IPS-15b (cell line): ENCODE measurements around the gene KRTAP25-1.

Source experiments
- H3K27me3 ChIP-seq: one replicate; pipeline ENCODE4 v1.6.1; 2013; ENCODE audit warnings: low read length; ENCODE audit not compliant: control insufficient read depth, insufficient read depth
- H3K36me3 ChIP-seq: one replicate; pipeline ENCODE4 v1.6.1; 2013; ENCODE audit warnings: low read length; ENCODE audit not compliant: control insufficient read depth, insufficient read depth
- H3K4me1 ChIP-seq: one replicate; pipeline ENCODE4 v1.6.1; 2013; ENCODE audit warnings: mild to moderate bottlenecking, low read length; ENCODE audit not compliant: control insufficient read depth, insufficient read depth
- H3K4me3 ChIP-seq: one replicate; pipeline ENCODE4 v1.5.1; 2013; ENCODE audit warnings: low read depth, low read length
- H3K9ac ChIP-seq: one replicate; pipeline ENCODE4 v1.6.1; 2013; ENCODE audit warnings: low read depth, mild to moderate bottlenecking, low read length
- H3K9me3 ChIP-seq: one replicate; pipeline ENCODE4 v1.6.1; 2013; ENCODE audit warnings: mild to moderate bottlenecking, low read length; ENCODE audit not compliant: control insufficient read depth, insufficient read depth

KRTAP25-1 gene

GRCh38 chr21:30289215-30289614 is at the start of gene KRTAP25-1:
Gene KRTAP25-1, minus strand, starts transcription at chr21:30289514. Its CDS starts 24 bp downstream, at chr21:30289490.
- Histone ChIP-seq H3K4me3 (no peak within 1 kb of the TSS), H3K27me3 (no peaks in the 10 kb centered on the region), H3K9ac (no peak within 1 kb of the TSS), H3K4me1 (no peaks in the 10 kb centered on the region), H3K9me3 (no peaks in the 10 kb centered on the region), H3K36me3 (no peaks in the 10 kb centered on the region)

GRCh38 chr21:30338717-30339116 is 49.4 kb upstream of the KRTAP25-1 start:
- Histone ChIP-seq H3K4me1 (no peaks in the 10 kb centered on the region), H3K9me3 (no peaks in the 10 kb centered on the region)

GRCh38 chr21:30337772-30338171 is 48.5 kb upstream of the KRTAP25-1 start:
- Histone ChIP-seq H3K4me1 (no peaks in the 10 kb centered on the region), H3K4me3 (no peak overlapping the region), H3K9me3 (no peaks in the 10 kb centered on the region), H3K9ac (no peak overlapping the region), H3K36me3 (no peaks in the 10 kb centered on the region), H3K27me3 (no peaks in the 10 kb centered on the region)

More at GRCh38 chr21:30338717-30339116, 49.4 kb upstream of the KRTAP25-1 start:
- no peak overlapping the region for H3K4me3 ChIP-seq
- no peaks in the 10 kb centered on the region for H3K27me3 ChIP-seq
- H3K9ac ChIP-seq: no peak overlapping the region
- no peaks in the 10 kb centered on the region for H3K36me3 ChIP-seq

- H3K4me1 ChIP-seq: no peaks in the 10 kb centered on the region
- H3K27me3 ChIP-seq: no peaks in the 10 kb centered on the region
- H3K36me3 ChIP-seq: no peaks in the 10 kb centered on the region
- no peak within 1 kb of the TSS for H3K4me3 ChIP-seq
- no peaks in the 10 kb centered on the region for H3K9me3 ChIP-seq
- H3K9ac ChIP-seq: no peak within 1 kb of the TSS
These were observed 48.0 kb upstream of the KRTAP25-1 start, which contains the start of gene KRTAP27-1 for GRCh38 chr21:30337276-30337744. Gene KRTAP27-1, minus strand, starts transcription at chr21:30337694. Its CDS starts 26 bp downstream, at chr21:30337668.

GRCh38 chr21:30336596-30336995 is 47.3 kb upstream of the KRTAP25-1 start:
- Histone ChIP-seq H3K4me1 (no peaks in the 10 kb centered on the region), H3K4me3 (no peak overlapping the region), H3K9me3 (no peaks in the 10 kb centered on the region), H3K27me3 (no peaks in the 10 kb centered on the region), H3K36me3 (no peaks in the 10 kb centered on the region), H3K9ac (no peak overlapping the region)

GRCh38 chr21:30333736-30334135 is 44.4 kb upstream of the KRTAP25-1 start:
- no peaks in the 10 kb centered on the region for H3K36me3 ChIP-seq
- no peak overlapping the region for H3K9ac ChIP-seq
- no peaks in the 10 kb centered on the region for H3K27me3 ChIP-seq

GRCh38 chr21:30332681-30333080 is 43.4 kb upstream of the KRTAP25-1 start:
- H3K36me3 ChIP-seq: no peaks in the 10 kb centered on the region
- no peak overlapping the region for H3K4me3 ChIP-seq
- no peak overlapping the region for H3K9ac ChIP-seq
- no peaks in the 10 kb centered on the region for H3K9me3 ChIP-seq
- H3K4me1 ChIP-seq: no peaks in the 10 kb centered on the region
- no peaks in the 10 kb centered on the region for H3K27me3 ChIP-seq

More at GRCh38 chr21:30333736-30334135, 44.4 kb upstream of the KRTAP25-1 start:
- Histone ChIP-seq H3K4me3 (no peak overlapping the region), H3K9me3 (no peaks in the 10 kb centered on the region), H3K4me1 (no peaks in the 10 kb centered on the region)

GRCh38 chr21:30329203-30329875 is 40.0 kb upstream of the KRTAP25-1 start:
- no peaks in the 10 kb centered on the region for H3K36me3 ChIP-seq
- no peaks in the 10 kb centered on the region for H3K9me3 ChIP-seq
- H3K9ac ChIP-seq: no peak overlapping the region

GRCh38 chr21:30326390-30326789 is 37.1 kb upstream of the KRTAP25-1 start:
- H3K4me3 ChIP-seq: no peak overlapping the region
- no peaks in the 10 kb centered on the region for H3K36me3 ChIP-seq
- H3K4me1 ChIP-seq: no peaks in the 10 kb centered on the region
- no peaks in the 10 kb centered on the region for H3K27me3 ChIP-seq
- no peak overlapping the region for H3K9ac ChIP-seq
- no peaks in the 10 kb centered on the region for H3K9me3 ChIP-seq

More at GRCh38 chr21:30329203-30329875, 40.0 kb upstream of the KRTAP25-1 start:
- H3K27me3 ChIP-seq: no peaks in the 10 kb centered on the region
- H3K4me3 ChIP-seq: no peak overlapping the region
- no peaks in the 10 kb centered on the region for H3K4me1 ChIP-seq

- Histone ChIP-seq H3K4me1 (no peaks in the 10 kb centered on the region), H3K9ac (no peak within 1 kb of the TSS), H3K9me3 (no peaks in the 10 kb centered on the region), H3K27me3 (no peaks in the 10 kb centered on the region), H3K4me3 (no peak within 1 kb of the TSS), H3K36me3 (no peaks in the 10 kb centered on the region)
These were observed 30.9 kb upstream of the KRTAP25-1 start, which contains the start of gene KRTAP26-1 for GRCh38 chr21:30320215-30320614. Gene KRTAP26-1, minus strand, starts transcription at chr21:30320315. Its CDS starts 280 bp downstream, at chr21:30320035.

GRCh38 chr21:30315701-30316100 is 26.4 kb upstream of the KRTAP25-1 start:
- Histone ChIP-seq H3K4me1 (no peaks in the 10 kb centered on the region), H3K4me3 (no peak overlapping the region), H3K9me3 (no peaks in the 10 kb centered on the region), H3K27me3 (no peaks in the 10 kb centered on the region), H3K9ac (no peak overlapping the region), H3K36me3 (no peaks in the 10 kb centered on the region)

- Histone ChIP-seq H3K9ac (no peak overlapping the region), H3K27me3 (no peaks in the 10 kb centered on the region), H3K4me3 (no peak overlapping the region), H3K9me3 (no peaks in the 10 kb centered on the region), H3K36me3 (no peaks in the 10 kb centered on the region), H3K4me1 (no peaks in the 10 kb centered on the region)
These were observed 17.6 kb upstream of the KRTAP25-1 start for GRCh38 chr21:30306884-30307283.
